ENCODE data around the gene TTF1.

Gene TTF1

GRCh38 chr9:132406554-132407122, at the start of gene TTF1:
Gene TTF1, minus strand, starts transcription at chr9:132406840. Its CDS starts 4,019 bp downstream, at chr9:132402821.
- peak; percentile 92 for DNase-seq (ENCODE audit: low spot score)

- no peak for DNase-seq (ENCODE audit: low spot score)
These were observed 49.6 kb upstream of the TTF1 start for GRCh38 chr9:132456241-132456640.

- DNase-seq (ENCODE audit: low spot score) = no peak
These were observed 44.6 kb upstream of the TTF1 start for GRCh38 chr9:132451276-132451675.

GRCh38 chr9:132447902-132448301, 41.3 kb upstream of the TTF1 start:
- DNase-seq (ENCODE audit: low spot score) = no peak

- DNase-seq (ENCODE audit: low spot score) = no peak
These were observed 40.7 kb upstream of the TTF1 start for GRCh38 chr9:132447346-132447745.

- DNase-seq (ENCODE audit: low spot score) = no peak
These were observed 40.2 kb upstream of the TTF1 start for GRCh38 chr9:132446887-132447286.

- DNase-seq (ENCODE audit: low spot score) = no peak
These were observed 37.4 kb upstream of the TTF1 start for GRCh38 chr9:132443951-132444607.

GRCh38 chr9:132441404-132441803, 34.8 kb upstream of the TTF1 start:
- DNase-seq (ENCODE audit: low spot score) = no peak

GRCh38 chr9:132440735-132441134, 34.1 kb upstream of the TTF1 start:
- no peak for DNase-seq (ENCODE audit: low spot score)

- DNase-seq (ENCODE audit: low spot score) = no peak
These were observed 32.5 kb upstream of the TTF1 start for GRCh38 chr9:132439153-132439552.

- no peak for DNase-seq (ENCODE audit: low spot score)
These were observed 28.2 kb upstream of the TTF1 start for GRCh38 chr9:132434881-132435280.

GRCh38 chr9:132430998-132431397, 24.4 kb upstream of the TTF1 start:
- no peak for DNase-seq (ENCODE audit: low spot score)

GRCh38 chr9:132426639-132427414, 20.2 kb upstream of the TTF1 start:
- no peak for DNase-seq (ENCODE audit: low spot score)

GRCh38 chr9:132425675-132426062, 19.0 kb upstream of the TTF1 start:
- no peak for DNase-seq (ENCODE audit: low spot score)

- DNase-seq (ENCODE audit: low spot score) = no peak
These were observed 18.4 kb upstream of the TTF1 start for GRCh38 chr9:132424857-132425674.

- DNase-seq (ENCODE audit: low spot score) = no peak
These were observed 16.9 kb upstream of the TTF1 start for GRCh38 chr9:132423503-132423902.

GRCh38 chr9:132422574-132422973, 15.9 kb upstream of the TTF1 start:
- no peak for DNase-seq (ENCODE audit: low spot score)

GRCh38 chr9:132418726-132419363, 12.2 kb upstream of the TTF1 start:
- DNase-seq (ENCODE audit: low spot score) = no peak

- DNase-seq (ENCODE audit: low spot score) = no peak
These were observed 8.5 kb upstream of the TTF1 start for GRCh38 chr9:132415181-132415580.

- no peak for DNase-seq (ENCODE audit: low spot score)
These were observed 8.1 kb upstream of the TTF1 start for GRCh38 chr9:132414731-132415130.

GRCh38 chr9:132413926-132414325, 7.3 kb upstream of the TTF1 start:
- DNase-seq (ENCODE audit: low spot score) = no peak

GRCh38 chr9:132412089-132412488, 5.4 kb upstream of the TTF1 start:
- DNase-seq (ENCODE audit: low spot score) = no peak

All from left forelimb (tissue), 1 donor.